ENCODE measurements around the gene CBLN1. TPM values are rescaled to one million over a fixed set of nuclear protein-coding genes. Genes with fewer than 3 reads are reported as not detected.

Gene CBLN1
- 1 to 10 TPM in 1 of 2 donors, under 1 TPM in 1; 0.15 to 1.3 TPM for total RNA-seq
- 15.0 TPM for polyA plus RNA-seq (2013, experiment 1 of 2)
- 19.2 TPM for polyA plus RNA-seq (2013, experiment 2 of 2)
- long read RNA-seq, experiment 1 = 0 reads
- long read RNA-seq, experiment 2 = 0 reads
- long read RNA-seq, experiment 3 = 0 reads
- long read RNA-seq, experiment 4 = 0 reads

- peaks cover 11% of the 10 kb centered on the region for H3K4me1 ChIP-seq (ENCODE audit: control insufficient read depth, insufficient read depth, low read length)
- no peak within 1 kb of the TSS for H3K27ac Mint-ChIP-seq
- H3K4me3 ChIP-seq (ENCODE audit: low read length) = peak within 1 kb of the TSS; percentile 74
- H3K9me3 ChIP-seq (ENCODE audit: control insufficient read depth, low read length) = no peaks in the 10 kb centered on the region
- H3K36me3 ChIP-seq (ENCODE audit: control insufficient read depth, insufficient read depth, low read length) = no peaks in the 10 kb centered on the region
- peak within 1 kb of the TSS; percentile 53 for H3K4me3 Mint-ChIP-seq
- peaks cover 93% of the 10 kb centered on the region for H3K27me3 Mint-ChIP-seq (ENCODE audit: insufficient read depth)
- peak within 1 kb of the TSS; percentile 38 for H3K27ac ChIP-seq (ENCODE audit: low read depth, low read length)
- peaks cover 33% of the 10 kb centered on the region for H3K4me1 Mint-ChIP-seq
- peaks cover 89% of the 10 kb centered on the region for H3K27me3 ChIP-seq (ENCODE audit: control insufficient read depth, insufficient read depth, low read length, poor library complexity, severe bottlenecking)
- no peaks in the 10 kb centered on the region for H3K36me3 Mint-ChIP-seq (ENCODE audit: low read depth)
- H3K9ac ChIP-seq (ENCODE audit: extremely low read depth, low read length, poor library complexity, severe bottlenecking) = no peak within 1 kb of the TSS
- DNase-seq = no peak
- no peaks in the 10 kb centered on the region for H3K9me3 Mint-ChIP-seq
- WGBS, 2 experiments (ENCODE audit: insufficient coverage in 1 of 2, insufficient read length in 1 of 2) = 0% methylated on average over 2 to 44 of the region's 45 CpGs
- no peak for TF ChIP-seq CTCF (conservative IDR thresholded peaks at IDR 0.05)
These were observed at the start of gene CBLN1 for GRCh38 chr16:49281480-49281842. Gene CBLN1, minus strand, starts transcription at chr16:49281838. Its CDS starts 373 bp downstream, at chr16:49281465.

- no peaks in the 10 kb centered on the region for H3K27me3 Mint-ChIP-seq (ENCODE audit: insufficient read depth)
- Histone ChIP-seq H3K9ac (ENCODE audit: extremely low read depth, low read length, poor library complexity, severe bottlenecking) (no peak overlapping the region), H3K4me1 (ENCODE audit: control insufficient read depth, insufficient read depth, low read length) (no peaks in the 10 kb centered on the region), H3K9me3 (ENCODE audit: control insufficient read depth, low read length) (no peaks in the 10 kb centered on the region), H3K27ac (ENCODE audit: low read depth, low read length) (no peak overlapping the region), H3K36me3 (ENCODE audit: control insufficient read depth, insufficient read depth, low read length) (no peaks in the 10 kb centered on the region), H3K27me3 (ENCODE audit: control insufficient read depth, insufficient read depth, low read length, poor library complexity, severe bottlenecking) (no peaks in the 10 kb centered on the region), H3K4me3 (ENCODE audit: low read length) (no peak overlapping the region)
- peak; percentile 40 for TF ChIP-seq CTCF (conservative IDR thresholded peaks at IDR 0.05)
- no peak overlapping the region for H3K4me3 Mint-ChIP-seq
- no peaks in the 10 kb centered on the region for H3K4me1 Mint-ChIP-seq
- DNase-seq = no peak
- H3K27ac Mint-ChIP-seq = no peak overlapping the region
- 82 to 90% methylated on average over 8 to 9 of the region's 9 CpGs for WGBS, 2 experiments (ENCODE audit: insufficient coverage in 1 of 2, insufficient read length in 1 of 2)
- H3K36me3 Mint-ChIP-seq (ENCODE audit: low read depth) = no peaks in the 10 kb centered on the region
- H3K9me3 Mint-ChIP-seq = no peaks in the 10 kb centered on the region
These were observed 49.0 kb upstream of the CBLN1 start for GRCh38 chr16:49330562-49331201.

GRCh38 chr16:49328325-49328724, 46.7 kb upstream of the CBLN1 start:
- Histone ChIP-seq H3K36me3 (ENCODE audit: control insufficient read depth, insufficient read depth, low read length) (no peaks in the 10 kb centered on the region), H3K9ac (ENCODE audit: extremely low read depth, low read length, poor library complexity, severe bottlenecking) (no peak overlapping the region), H3K4me1 (ENCODE audit: control insufficient read depth, insufficient read depth, low read length) (no peaks in the 10 kb centered on the region), H3K27ac (ENCODE audit: low read depth, low read length) (no peak overlapping the region), H3K4me3 (ENCODE audit: low read length) (no peak overlapping the region), H3K9me3 (ENCODE audit: control insufficient read depth, low read length) (no peaks in the 10 kb centered on the region), H3K27me3 (ENCODE audit: control insufficient read depth, insufficient read depth, low read length, poor library complexity, severe bottlenecking) (no peaks in the 10 kb centered on the region)
- no peak for TF ChIP-seq CTCF (conservative IDR thresholded peaks at IDR 0.05)
- no peaks in the 10 kb centered on the region for H3K36me3 Mint-ChIP-seq (ENCODE audit: low read depth)
- no peaks in the 10 kb centered on the region for H3K4me1 Mint-ChIP-seq
- H3K27ac Mint-ChIP-seq = no peak overlapping the region
- H3K4me3 Mint-ChIP-seq = no peak overlapping the region
- 87 to 96% methylated on average over 3 to 4 of the region's 4 CpGs for WGBS, 2 experiments (ENCODE audit: insufficient coverage in 1 of 2, insufficient read length in 1 of 2)
- no peaks in the 10 kb centered on the region for H3K9me3 Mint-ChIP-seq
- H3K27me3 Mint-ChIP-seq (ENCODE audit: insufficient read depth) = no peaks in the 10 kb centered on the region
- no peak for DNase-seq
